ENCODE data around the gene DUOX1. TPM values are rescaled to one million over a fixed set of nuclear protein-coding genes. Genes with fewer than 3 reads are reported as not detected.

The DUOX1 gene
- total and polyA plus RNA-seq, 9 of the 15 experiments (the other 6 are each of a cell fraction or from before 2014, with no cell fraction given): 0.01 to 0.22 (median 0.01) TPM; not detected in 6

GRCh38 chr15:45200001-45200798 lies 70.4 kb downstream of the DUOX1 start (continued):
- TF ChIP-seq TCF3 (CRISPR knock-in tag; IDR thresholded peaks at IDR 0.05) (peak; percentile 64), ESRRB (CRISPR knock-in tag; IDR thresholded peaks at IDR 0.05; ENCODE audit: borderline replicate concordance) (no peak), ZNF436 (CRISPR knock-in tag; IDR thresholded peaks at IDR 0.05) (no peak), CC2D1A (IDR thresholded peaks at IDR 0.05) (no peak), ATF4 (CRISPR knock-in tag; IDR thresholded peaks at IDR 0.05) (no peak), CBFB (CRISPR knock-in tag; IDR thresholded peaks at IDR 0.05) (no peak), ZNF121 (CRISPR knock-in tag; conservative IDR thresholded peaks at IDR 0.05) (no peak), ZBTB5 (IDR thresholded peaks at IDR 0.05) (peak; percentile 83), E2F1 (CRISPR knock-in tag; IDR thresholded peaks at IDR 0.05) (0 out of 2 replicates have a peak, but pooled peaks have one; percentile 1), RBM15 (IDR thresholded peaks at IDR 0.05; ENCODE audit: insufficient read depth, low read length) (no peak), NBN (IDR thresholded peaks at IDR 0.05; ENCODE audit: low read depth) (peak; percentile 91), LEF1 (IDR thresholded peaks at IDR 0.05) (no peak), TSC22D4 (tag; IDR thresholded peaks at IDR 0.05) (no peak), TGIF2 (CRISPR knock-in tag; IDR thresholded peaks at IDR 0.05) (no peak), BRCA1 (IDR thresholded peaks at IDR 0.05) (no peak), BRCA1 (CRISPR knock-in tag; IDR thresholded peaks at IDR 0.05) (no peak), HLTF (IDR thresholded peaks at IDR 0.05) (peak; percentile 78; the same call in 1 of the 2 replicates), NKRF (IDR thresholded peaks at IDR 0.05; ENCODE audit: borderline replicate concordance) (no peak; the same call in 1 of the 2 replicates)
- TF ChIP-seq, protein P1, sequence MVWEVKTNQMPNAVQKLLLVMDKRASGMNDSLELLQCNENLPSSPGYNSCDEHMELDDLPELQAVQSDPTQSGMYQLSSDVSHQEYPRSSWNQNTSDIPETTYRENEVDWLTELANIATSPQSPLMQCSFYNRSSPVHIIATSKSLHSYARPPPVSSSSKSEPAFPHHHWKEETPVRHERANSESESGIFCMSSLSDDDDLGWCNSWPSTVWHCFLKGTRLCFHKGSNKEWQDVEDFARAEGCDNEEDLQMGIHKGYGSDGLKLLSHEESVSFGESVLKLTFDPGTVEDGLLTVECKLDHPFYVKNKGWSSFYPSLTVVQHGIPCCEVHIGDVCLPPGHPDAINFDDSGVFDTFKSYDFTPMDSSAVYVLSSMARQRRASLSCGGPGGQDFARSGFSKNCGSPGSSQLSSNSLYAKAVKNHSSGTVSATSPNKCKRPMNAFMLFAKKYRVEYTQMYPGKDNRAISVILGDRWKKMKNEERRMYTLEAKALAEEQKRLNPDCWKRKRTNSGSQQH (CRISPR knock-in tag; IDR thresholded peaks at IDR 0.05): no peak
- TF ChIP-seq, protein P2, sequence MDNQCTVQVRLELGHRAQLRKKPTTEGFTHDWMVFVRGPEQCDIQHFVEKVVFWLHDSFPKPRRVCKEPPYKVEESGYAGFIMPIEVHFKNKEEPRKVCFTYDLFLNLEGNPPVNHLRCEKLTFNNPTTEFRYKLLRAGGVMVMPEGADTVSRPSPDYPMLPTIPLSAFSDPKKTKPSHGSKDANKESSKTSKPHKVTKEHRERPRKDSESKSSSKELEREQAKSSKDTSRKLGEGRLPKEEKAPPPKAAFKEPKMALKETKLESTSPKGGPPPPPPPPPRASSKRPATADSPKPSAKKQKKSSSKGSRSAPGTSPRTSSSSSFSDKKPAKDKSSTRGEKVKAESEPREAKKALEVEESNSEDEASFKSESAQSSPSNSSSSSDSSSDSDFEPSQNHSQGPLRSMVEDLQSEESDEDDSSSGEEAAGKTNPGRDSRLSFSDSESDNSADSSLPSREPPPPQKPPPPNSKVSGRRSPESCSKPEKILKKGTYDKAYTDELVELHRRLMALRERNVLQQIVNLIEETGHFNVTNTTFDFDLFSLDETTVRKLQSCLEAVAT (IDR thresholded peaks at IDR 0.05): 0 out of 4 replicates have a peak, but pooled peaks of 1 of the 2 experiments have one; percentile 23
